HG03439 (cell line): ENCODE results near the gene HYDIN.

Experiments
- ATAC-seq: cut with Tn5 transposase; IDR thresholded peaks from one replicate; pipeline ENCODE4 v1.9.1; 2021; ENCODE audit warnings: mild to moderate bottlenecking, moderate library complexity; ENCODE audit not compliant: unreplicated experiment

HYDIN gene

DNA sequence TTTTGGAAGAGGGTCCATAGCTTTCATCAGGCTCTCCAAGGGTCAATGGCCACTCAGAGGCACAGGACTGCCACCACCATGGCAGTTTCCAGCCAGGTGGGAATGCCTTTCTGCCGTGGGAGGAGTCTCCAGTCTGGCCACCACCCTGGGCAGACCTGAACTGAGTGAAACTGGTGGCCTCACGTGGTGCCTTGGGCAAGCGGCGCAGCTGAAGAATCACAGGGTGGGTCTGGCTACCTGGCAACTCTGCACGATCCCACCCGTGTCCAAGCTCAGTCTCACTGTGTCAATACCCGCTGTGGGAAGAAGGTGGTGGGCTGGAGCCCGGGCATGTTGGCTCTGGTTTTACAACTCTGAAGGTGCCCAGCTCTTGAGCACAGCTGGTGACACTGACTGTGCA is 461.4 kb downstream of the HYDIN start:
- no peak for ATAC-seq

DNA sequence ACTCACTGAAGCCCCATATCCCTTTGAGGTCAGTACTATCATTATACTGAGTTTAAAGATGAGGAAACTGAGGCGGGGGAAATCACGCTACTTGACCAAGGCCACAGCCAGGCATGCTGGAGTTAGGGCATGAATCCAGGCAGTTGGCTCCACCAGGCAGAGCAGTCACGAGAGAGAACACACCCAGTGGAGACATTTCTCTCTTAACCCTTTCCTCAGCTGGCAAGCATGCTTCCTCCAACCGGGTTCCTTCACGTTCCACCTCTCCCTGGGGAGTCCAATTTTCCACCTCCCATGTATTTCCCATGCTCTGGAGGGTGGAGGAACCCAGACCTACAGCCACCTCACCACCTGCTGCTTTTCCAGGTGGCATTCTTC is 462.3 kb downstream of the HYDIN start:
- ATAC-seq, result no peak

DNA sequence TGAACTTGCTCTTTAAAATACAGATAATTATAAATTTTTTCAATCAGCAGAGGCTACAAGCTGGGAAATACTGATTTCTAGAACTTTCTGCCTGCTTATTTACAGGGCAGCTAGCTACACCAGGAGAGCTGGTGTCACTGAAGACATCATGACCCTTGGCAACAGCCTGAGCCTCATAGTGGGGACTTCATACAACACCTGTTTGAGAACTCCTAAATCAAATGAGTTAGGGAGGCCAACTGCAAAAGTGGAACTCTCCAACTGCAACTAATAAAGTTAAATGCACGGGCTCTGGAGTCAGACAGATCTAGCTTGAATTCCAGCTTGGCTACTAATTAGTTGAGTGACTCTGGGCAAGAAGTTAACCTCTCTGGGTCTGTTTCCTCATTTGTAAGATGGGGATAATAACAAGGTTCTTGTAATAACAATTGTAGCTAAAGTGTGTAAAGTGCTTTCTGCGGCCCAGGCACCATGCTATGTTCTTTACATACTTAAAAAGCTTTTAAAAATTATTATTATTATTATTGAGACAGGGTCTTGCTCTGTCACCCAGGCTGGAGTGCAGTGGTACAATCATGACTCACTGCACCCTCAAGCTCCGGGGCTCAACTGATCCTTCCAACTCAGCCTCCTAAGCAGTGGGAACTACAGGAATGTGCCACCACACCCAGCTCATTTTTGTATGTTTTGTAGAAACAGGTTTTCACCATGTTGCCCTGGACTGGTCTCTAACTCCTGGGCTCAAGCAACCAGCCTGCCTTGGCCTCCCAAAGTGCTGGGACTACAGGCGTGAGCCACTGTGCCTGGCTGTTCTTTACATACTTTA is 462.9 kb downstream of the HYDIN start:
- ATAC-seq, result no peak

DNA sequence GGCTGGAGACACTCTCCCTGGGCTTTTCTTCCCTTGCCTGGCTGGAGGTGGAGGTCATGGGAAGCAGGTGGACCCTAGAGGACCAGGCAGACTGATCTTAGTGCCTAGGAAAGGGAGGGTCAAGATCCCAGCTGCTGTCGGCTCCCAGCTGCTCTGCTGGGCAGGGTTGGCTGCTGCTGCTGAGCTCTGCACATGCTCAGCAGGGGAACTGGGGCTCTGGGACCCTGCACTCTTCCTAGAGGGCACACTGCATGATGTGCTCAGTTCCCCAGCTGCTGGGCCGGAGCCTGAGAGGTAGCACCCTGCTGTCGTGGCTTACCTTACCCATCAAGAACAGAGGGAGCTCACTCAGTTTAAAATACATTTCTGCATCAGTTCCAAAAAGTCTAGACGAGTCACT is 463.9 kb downstream of the HYDIN start:
- no peak for ATAC-seq

DNA sequence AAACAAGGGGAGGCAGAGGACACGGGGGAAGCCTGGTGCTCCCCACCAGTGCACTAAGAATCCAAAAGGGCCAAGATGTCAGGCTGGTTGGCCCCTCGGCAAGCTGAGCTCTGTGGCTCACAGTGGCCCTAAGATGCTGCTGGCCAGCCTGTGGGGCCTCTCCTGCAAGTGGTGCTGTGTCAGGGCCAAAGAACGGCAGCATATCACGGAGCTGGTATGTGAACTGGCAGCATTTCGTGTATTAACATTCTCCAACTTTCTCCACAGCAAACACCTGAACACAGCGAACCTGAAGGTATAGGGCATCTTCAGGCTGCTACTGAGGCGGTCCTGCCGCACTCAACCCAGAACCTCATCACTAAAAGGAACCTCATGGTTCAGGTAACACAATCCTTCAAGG is 464.3 kb downstream of the HYDIN start:
- no peak for ATAC-seq

DNA sequence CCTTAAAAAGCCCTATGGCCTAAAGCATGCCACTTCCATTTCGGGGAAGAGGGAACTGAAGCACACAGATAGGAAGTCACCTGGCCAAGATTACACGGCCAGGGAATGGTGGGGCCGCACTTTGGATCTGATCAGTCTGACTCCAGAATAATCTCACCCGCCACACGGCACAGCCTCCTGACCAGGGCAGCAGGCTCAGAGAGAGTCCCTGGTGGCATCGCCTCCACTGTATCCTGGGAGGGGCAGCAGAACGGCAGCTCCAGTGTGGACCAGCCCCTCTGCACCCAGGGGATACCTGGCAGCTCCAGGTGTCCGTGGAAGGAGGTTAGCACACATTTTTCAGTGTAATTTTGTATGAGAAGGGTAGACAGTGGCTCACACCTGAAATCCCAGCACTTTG is 465.0 kb downstream of the HYDIN start:
- ATAC-seq, result no peak

DNA sequence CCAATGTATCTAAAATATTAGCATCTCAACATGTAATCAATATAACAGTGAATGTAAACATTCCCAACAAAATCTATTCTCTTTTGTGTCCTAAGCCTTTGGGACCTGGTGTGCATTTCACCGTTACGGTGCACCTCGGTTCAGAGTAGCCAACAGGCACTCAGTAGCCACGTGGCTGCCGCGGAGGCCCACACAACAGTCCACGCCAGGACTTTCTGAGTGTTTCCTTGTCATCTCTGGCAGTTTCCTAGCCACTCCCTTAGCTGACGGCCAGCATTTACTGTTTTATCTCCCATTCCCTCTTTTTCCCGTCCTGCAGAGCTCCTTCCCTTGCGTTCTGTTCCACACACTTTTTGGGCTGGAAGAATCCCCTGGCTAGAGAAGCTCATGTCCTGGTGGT is 465.9 kb downstream of the HYDIN start:
- no peak for ATAC-seq

DNA sequence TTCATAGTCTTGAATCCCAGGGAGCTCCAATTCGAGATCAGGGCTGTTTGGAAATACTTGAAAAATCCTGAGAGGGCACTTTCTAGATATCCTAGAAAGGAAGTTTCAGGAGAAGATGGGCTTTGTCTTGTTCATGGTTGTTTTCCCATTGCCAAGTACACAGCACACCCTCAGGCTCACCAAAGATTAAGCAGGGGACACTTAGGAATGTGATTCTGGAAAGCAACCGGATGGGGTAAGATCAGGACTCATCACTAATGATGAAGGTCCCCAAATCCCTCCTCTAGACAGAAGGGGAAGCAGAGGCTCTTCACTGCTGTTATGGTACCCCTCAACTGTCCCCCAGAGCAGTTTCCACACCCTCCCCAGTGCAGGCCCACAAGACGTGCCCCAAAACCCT is 470.3 kb downstream of the HYDIN start:
- ATAC-seq, result no peak

DNA sequence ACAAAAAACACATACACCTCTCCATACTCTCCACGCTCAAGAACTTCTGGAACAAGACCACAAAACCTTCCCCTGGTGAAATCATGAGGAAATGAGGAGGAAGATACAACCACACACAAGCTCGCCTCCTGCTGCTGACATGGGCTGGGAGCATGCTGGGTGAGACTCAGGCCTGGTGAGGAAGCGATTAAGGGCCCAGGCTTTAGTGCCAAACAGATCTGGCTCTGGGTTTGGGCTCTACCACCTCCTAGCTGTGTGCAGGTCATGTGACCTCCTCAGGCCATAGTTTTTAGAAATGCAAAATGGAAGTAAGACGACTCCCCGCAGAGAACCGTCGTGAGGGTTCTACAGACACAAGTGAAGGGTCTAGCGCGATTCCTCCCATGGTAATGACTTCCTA is 470.9 kb downstream of the HYDIN start:
- ATAC-seq, result no peak

DNA sequence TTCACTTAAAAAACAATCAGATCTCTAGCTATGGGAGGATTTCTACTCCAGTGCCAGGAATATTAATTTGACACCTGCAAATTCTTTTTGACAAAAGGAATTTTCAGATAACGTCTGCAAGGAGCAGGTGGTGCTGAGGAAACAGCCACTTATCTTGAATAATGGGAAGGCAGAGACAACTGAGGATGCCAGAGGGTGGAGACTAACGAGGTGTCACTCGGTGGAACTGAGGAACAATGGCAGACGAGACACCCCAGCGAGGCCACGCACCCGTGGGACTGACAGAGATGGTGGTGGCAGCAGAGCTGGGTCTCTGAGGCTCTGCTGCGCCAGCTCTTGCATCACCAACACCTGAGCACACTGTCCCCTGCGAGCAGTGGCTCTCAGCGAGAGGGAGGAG is 471.7 kb downstream of the HYDIN start:
- no peak for ATAC-seq
